Kidney capillary endothelial cell (primary cell): ENCODE measurements around the gene NCEH1.
"Not testable (repeated sequence)": the region's sequence is repeated elsewhere in the genome, so short reads cannot be mapped to it uniquely, and the experiment has no call there.

ENCODE experiments used
- DNase-seq: peaks from one replicate; pipeline ENCODE4 v3.0.0-alpha.2; 2018; ENCODE audit warnings: low spot score

The NCEH1 gene

GRCh38 chr3:172707030-172707429, 3.8 kb downstream of the NCEH1 start:
- no peak for DNase-seq

DNA sequence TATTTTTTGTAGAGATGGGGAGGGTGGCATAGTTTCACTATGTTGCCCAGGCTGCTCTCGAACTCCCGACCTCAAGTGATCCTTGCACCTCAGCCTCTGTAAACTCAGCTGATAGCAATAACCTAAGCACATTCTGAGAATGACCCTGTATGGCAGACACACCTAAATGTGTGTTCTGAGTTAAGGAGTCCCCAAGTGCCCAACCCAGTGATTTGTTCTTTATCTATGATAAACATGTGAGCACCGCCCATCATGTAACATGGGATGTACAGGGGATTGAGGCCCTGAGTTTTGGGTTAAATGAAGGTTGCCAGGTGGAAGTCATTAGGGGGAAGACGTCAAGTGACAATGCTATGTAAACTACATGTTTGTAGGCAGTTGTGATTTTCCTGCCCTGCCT, 5.7 kb downstream of the NCEH1 start:
- DNase-seq: no peak

- DNase-seq: no peak
These were observed 6.9 kb downstream of the NCEH1 start for GRCh38 chr3:172704001-172704400.

DNA sequence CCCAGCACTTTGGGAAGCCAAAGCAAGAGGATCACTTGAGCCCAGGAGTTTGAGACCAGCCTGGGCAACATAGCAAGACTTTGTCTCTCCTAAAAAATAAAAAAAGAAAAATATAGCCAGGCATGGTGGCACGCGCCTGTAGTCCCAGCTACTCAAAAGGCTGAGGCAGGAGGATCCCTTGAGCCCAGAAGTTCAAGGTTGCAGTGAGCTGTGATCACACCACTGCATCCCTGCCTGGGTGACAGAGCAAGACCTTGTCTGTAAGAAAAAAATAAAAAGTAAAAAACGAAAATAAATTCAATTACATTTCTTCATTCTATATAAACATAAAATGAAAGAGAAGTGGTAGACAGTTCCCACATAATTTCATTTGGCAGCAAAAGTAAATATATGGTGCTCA, 8.1 kb downstream of the NCEH1 start:
- not testable (repeated sequence) for DNase-seq

DNA sequence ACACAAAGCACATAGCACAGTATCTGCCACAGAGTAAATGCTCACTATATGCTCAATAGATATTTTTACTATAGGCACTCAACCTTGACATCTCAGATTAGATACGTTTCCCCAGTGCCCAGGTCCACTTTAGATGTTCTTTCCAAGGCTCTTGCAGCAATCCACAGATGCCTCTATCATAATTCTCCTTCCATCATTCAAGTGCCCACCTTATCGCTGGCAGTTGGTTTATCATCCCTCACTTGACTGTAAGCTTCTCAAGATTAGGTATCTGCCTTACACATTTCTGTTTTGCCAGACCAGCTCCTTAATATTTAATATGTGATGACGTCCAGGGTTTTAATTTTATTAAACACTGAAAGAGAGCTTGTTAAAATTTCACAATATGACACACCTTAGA, 8.6 kb downstream of the NCEH1 start:
- no peak for DNase-seq

DNA sequence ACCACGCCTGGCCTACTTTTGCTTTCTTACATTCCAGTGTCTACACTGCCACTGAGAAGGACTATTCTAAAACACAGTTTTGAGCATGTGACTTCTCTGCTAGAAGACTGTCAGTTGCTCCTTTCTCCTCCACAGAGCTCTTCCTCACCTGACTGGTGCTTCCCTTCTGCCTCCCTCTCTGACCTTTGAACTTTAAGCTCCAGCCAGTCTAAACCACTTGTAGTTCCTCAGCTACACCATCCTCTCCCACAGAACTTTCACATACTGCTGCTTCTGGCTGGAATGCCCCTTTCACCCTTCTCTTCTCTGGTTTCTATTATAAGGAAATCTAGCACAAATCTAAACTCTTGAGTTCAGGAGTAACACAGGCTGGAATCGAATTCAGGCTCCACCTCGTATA, 9.1 kb downstream of the NCEH1 start:
- DNase-seq: no peak

- DNase-seq: no peak
These were observed 9.9 kb downstream of the NCEH1 start for GRCh38 chr3:172700936-172701455.

DNA sequence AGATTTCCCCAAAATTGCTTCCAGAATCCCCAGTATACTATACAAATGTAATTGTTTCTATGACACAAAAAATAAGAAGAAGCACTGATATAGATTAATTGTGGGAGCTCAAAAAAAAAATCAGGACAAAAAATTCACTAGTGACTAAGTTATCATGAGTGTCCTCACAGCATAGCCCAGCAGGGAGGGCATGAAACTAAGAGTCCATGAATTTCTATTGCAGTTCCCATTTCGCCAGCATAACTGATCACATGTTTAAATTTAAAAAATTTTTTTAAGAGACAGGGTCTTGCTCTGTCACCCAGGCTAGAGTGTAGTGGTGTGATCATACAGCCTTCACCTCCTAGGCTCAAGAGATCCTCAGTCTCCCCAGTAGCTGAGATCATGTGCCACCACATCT, 10.6 kb downstream of the NCEH1 start:
- no peak for DNase-seq

DNA sequence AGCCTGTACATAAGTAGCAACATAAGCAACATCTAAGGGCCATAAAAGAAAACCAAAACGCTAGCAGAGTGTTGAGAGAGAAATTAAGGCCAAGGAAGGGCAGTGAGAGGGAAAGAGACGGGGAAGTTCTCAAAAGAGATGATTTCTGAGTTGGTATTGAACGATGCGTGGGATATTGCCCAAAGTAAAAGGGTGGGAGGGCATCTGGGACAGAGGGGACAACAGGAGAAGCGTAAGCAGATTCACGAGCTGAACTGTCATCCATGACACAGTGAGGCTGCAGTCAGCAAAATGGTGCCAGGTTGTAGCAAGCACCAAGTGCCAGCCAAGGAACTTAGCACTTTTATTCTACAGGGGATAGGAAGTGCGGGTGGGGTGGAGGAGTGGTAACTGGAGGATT, 11.8 kb downstream of the NCEH1 start:
- no peak for DNase-seq

GRCh38 chr3:172698631-172699030, 12.2 kb downstream of the NCEH1 start:
- no peak for DNase-seq

- no peak for DNase-seq
These were observed 13.3 kb downstream of the NCEH1 start for GRCh38 chr3:172697558-172697957.

GRCh38 chr3:172696357-172696756, 14.5 kb downstream of the NCEH1 start:
- DNase-seq: no peak

- DNase-seq: no peak
These were observed 16.2 kb downstream of the NCEH1 start for GRCh38 chr3:172694573-172695246.

DNA sequence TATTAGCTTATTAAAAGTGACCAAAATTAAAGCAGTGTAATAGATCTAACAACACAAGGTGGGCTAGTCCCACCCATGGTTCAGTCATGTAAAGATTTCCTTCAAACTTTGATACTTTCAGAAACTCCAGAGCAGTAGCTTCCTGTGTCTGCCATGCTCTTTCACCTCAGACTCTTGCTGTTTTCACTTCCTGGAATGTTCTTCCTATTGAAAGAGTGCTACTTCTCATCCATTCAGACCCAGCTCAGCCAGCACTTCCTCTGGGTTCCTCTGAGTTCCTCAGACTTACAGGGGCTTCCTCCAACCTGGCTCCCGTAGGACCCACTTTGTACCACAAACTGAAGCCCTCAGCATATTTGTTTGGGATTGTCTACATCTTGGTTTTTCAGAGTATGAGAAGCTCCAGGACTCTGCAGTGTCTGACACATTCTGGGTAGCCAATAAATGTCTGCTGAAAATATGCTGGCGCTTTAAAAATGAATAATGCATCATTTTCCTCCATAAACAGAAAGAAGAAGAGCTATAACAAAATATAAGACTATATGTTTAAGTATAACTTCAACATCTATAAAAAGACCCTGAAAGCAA, 18.0 kb downstream of the NCEH1 start:
- no peak for DNase-seq

GRCh38 chr3:172690936-172691335, 19.9 kb downstream of the NCEH1 start:
- no peak for DNase-seq

DNA sequence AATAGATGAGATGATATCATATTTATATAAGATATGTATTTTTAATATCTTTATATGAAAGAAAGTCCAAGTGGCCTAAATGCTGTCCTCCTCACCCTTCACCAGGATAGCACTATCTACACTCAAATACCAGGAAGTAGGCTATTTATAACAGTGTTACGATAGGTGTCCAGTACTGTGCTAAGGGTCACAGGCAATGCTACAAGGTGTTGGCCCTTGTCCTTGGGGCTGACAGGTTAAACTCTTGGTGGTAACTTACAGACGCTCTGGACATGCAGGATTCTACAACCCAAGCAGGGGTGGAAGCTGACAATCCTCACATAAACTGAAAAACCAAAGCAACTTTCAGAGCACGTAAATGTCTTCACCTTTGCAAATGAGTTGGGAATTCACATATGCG, 22.3 kb downstream of the NCEH1 start:
- DNase-seq: no peak

DNA sequence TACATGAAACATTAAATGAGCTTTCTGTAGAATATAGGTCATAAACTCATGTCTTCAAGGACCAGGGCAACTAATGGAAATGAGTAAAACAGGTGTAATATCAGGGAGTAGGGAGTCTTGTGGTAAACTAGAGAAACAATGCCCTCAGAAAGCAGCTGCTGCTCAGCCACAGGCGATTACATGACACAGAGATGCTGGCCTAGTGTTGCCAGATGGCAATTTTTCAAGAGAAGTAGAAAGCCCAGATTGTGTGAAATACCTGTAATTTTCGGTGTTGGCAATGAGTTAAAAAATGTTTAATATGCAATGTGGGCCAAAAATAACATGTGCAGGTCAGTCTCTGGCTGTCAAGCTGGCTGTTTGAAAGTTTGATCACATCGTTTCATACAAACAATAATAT, 23.4 kb downstream of the NCEH1 start:
- no peak for DNase-seq

- no peak for DNase-seq
These were observed 25.3 kb downstream of the NCEH1 start for GRCh38 chr3:172685331-172686214.

GRCh38 chr3:172680684-172681083, 30.2 kb downstream of the NCEH1 start:
- no peak for DNase-seq

- DNase-seq: no peak
These were observed 31.3 kb downstream of the NCEH1 start for GRCh38 chr3:172679599-172679998.

- DNase-seq: no peak
These were observed 32.8 kb downstream of the NCEH1 start for GRCh38 chr3:172678068-172678467.

- DNase-seq: no peak
These were observed 34.5 kb downstream of the NCEH1 start for GRCh38 chr3:172676196-172676922.
